ENCODE data around the gene IFI30. TPM values are rescaled to one million over a fixed set of nuclear protein-coding genes. Genes with fewer than 3 reads are reported as not detected.

The IFI30 gene
- total RNA-seq, 1 donor = 23.1 TPM

GRCh38 chr19:18160971-18161635, 12.5 kb upstream of the IFI30 start:
- peak overlapping the region; percentile 49 for H3K4me3 ChIP-seq (ENCODE audit: low read depth, low read length)
- DNase-seq (ENCODE audit: low read depth) = peak; percentile 43
- TF ChIP-seq CTCF (IDR thresholded peaks at IDR 0.05; ENCODE audit: insufficient read depth, low read length) = peak; percentile 49

GRCh38 chr19:18161636-18162002, 12.0 kb upstream of the IFI30 start:
- DNase-seq (ENCODE audit: low read depth) = no peak
- H3K4me3 ChIP-seq (ENCODE audit: low read depth, low read length) = peak overlapping the region; percentile 49
- TF ChIP-seq CTCF (IDR thresholded peaks at IDR 0.05; ENCODE audit: insufficient read depth, low read length) = no peak

- no peak for DNase-seq (ENCODE audit: low read depth)
- no peak overlapping the region for H3K4me3 ChIP-seq (ENCODE audit: low read depth, low read length)
- no peak for TF ChIP-seq CTCF (IDR thresholded peaks at IDR 0.05; ENCODE audit: insufficient read depth, low read length)
Measured at GRCh38 chr19:18164072-18164471, 9.5 kb upstream of the IFI30 start.

GRCh38 chr19:18165794-18166544, 7.6 kb upstream of the IFI30 start:
- DNase-seq (ENCODE audit: low read depth) = no peak
- TF ChIP-seq CTCF (IDR thresholded peaks at IDR 0.05; ENCODE audit: insufficient read depth, low read length) = no peak
- H3K4me3 ChIP-seq (ENCODE audit: low read depth, low read length) = no peak overlapping the region

- DNase-seq (ENCODE audit: low read depth) = no peak
- no peak overlapping the region for H3K4me3 ChIP-seq (ENCODE audit: low read depth, low read length)
- no peak for TF ChIP-seq CTCF (IDR thresholded peaks at IDR 0.05; ENCODE audit: insufficient read depth, low read length)
Measured at GRCh38 chr19:18167011-18167410, 6.6 kb upstream of the IFI30 start.

GRCh38 chr19:18167975-18168645, 5.5 kb upstream of the IFI30 start:
- peak; percentile 36 for DNase-seq (ENCODE audit: low read depth)
- H3K4me3 ChIP-seq (ENCODE audit: low read depth, low read length) = no peak overlapping the region
- TF ChIP-seq CTCF (IDR thresholded peaks at IDR 0.05; ENCODE audit: insufficient read depth, low read length) = peak; percentile 71
